Measurements from ENCODE around the gene FSHB. TPM values are rescaled to one million over a fixed set of nuclear protein-coding genes. Genes with fewer than 3 reads are reported as not detected.

Gene FSHB
- total RNA-seq, 1 experiment from 2014 or later = not detected

DNA sequence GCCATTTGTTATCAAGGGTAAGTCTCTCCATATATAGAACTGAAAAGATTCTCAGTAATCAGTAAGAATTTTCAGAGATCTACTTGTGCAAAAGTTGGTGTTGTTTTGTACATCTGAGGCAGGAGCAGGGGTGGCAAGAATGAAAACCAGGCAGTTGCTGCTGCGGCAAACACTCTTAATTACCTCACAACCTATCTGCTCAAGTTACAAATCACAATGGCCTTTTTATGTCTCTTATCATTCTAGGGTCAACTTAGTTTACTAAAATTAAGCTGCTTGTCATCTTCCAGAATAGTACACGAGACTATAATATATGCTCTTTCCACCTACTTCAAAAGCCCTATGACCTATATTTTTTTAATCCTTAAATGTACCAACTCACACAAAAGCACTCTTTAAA is 14.3 kb upstream of the FSHB start (continued):
- TF ChIP-seq, protein P1, sequence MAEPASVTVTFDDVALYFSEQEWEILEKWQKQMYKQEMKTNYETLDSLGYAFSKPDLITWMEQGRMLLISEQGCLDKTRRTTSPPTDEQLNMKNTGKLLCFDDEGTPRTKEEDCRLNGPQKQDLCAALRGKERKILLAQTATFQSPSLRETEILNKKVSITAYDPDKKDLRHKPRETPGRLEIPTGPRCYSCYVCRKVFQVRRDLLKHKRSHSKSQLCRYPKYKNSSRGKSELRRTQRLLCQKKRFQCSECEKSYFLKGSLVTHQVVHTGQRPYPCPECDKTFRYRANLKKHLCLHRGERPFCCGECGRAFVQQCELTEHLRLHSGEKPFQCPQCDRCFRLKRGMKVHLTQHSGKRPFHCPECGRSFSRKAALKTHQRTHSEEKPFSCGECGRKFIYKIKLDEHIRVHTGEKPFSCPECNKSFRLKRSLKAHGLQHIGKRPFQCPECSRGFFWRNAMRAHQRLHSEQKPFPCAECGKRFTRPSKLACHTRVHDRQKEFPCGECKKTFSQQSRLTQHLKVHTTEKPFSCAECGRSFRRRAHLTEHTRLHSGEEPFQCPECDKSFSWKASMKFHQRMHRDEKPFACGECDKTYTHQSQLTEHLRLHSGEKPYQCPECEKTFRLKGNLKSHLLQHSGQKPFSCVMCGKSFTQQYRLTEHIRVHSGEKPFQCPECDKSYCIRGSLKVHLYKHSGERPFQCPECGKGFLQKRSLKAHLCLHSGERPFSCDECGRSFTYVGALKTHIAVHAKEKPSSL (CRISPR knock-in tag; conservative IDR thresholded peaks at IDR 0.05) = no peak
- TF ChIP-seq FOXK1 (CRISPR knock-in tag; IDR thresholded peaks at IDR 0.05) = no peak
- no peak for TF ChIP-seq KAT7 (CRISPR knock-in tag; IDR thresholded peaks at IDR 0.05; ENCODE audit: borderline replicate concordance)
- TF ChIP-seq ZNF138 (CRISPR knock-in tag; conservative IDR thresholded peaks at IDR 0.05) = no peak
- no peak for TF ChIP-seq TEAD4 (CRISPR knock-in tag; IDR thresholded peaks at IDR 0.05)

DNA sequence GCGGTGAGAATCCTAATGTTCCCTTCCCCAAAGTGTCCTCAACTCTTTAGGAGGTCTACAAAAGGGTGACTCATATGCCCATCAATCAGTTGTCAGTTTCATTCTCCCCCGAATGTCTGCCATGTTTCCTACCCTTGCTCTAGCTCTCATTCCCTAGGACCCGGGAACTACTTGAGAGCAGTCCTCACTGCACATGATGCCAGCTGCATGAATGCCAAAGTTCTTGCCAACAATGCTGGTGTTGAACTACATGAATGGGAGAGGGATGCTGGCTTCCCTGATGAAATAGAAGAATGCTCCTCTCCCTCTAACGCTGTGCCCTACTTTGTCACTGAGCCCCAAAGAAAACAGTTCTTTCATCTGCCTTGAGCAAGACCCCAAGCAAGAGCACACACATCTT is 12.5 kb upstream of the FSHB start:
- Mint-ChIP-seq H3K4me1 (no peaks in the 10 kb centered on the region), H3K36me3 (no peaks in the 10 kb centered on the region), H3K27ac (no peak overlapping the region), H3K4me3 (no peak overlapping the region), H3K9me3 (0 out of 2 replicates have a peak, but pooled peaks cover 4% of the 10 kb centered on the region), H3K27me3 (ENCODE audit: low read depth) (peaks cover 2% of the 10 kb centered on the region; the same call in 1 of the 2 replicates)
- CTCF ChIA-PET = interaction anchor here (0.8 to 1.1 kb wide), 2 partner anchors 22 to 90 kb away, joined by 3 to 5 read pairs; no protein-coding TSS in a partner anchor
- ATAC-seq = no peak
- no peak for DNase-seq (ENCODE audit: low spot score)
- POLR2A ChIA-PET = no interaction called here
- TF ChIP-seq CREB1 (CRISPR knock-in tag; IDR thresholded peaks at IDR 0.05) (no peak), ZNF263 (CRISPR knock-in tag; IDR thresholded peaks at IDR 0.05; ENCODE audit: low read depth) (no peak), RELA (CRISPR knock-in tag; IDR thresholded peaks at IDR 0.05; ENCODE audit: borderline replicate concordance) (no peak), CREM (CRISPR knock-in tag; IDR thresholded peaks at IDR 0.05) (no peak), ELF4 (CRISPR knock-in tag; IDR thresholded peaks at IDR 0.05; ENCODE audit: low read depth) (no peak), FOXK1 (CRISPR knock-in tag; IDR thresholded peaks at IDR 0.05) (no peak), ESRRA (CRISPR knock-in tag; IDR thresholded peaks at IDR 0.05; ENCODE audit: borderline replicate concordance) (no peak), JAZF1 (CRISPR knock-in tag; IDR thresholded peaks at IDR 0.05) (no peak), TEAD1 (CRISPR knock-in tag; IDR thresholded peaks at IDR 0.05) (no peak), ZNF317 (CRISPR knock-in tag; IDR thresholded peaks at IDR 0.05; ENCODE audit: borderline replicate concordance, low read depth) (no peak), TEAD4 (CRISPR knock-in tag; IDR thresholded peaks at IDR 0.05) (no peak), RORB (CRISPR knock-in tag; IDR thresholded peaks at IDR 0.05) (no peak), ETV6 (CRISPR knock-in tag; IDR thresholded peaks at IDR 0.05) (no peak)
- TF ChIP-seq, protein P2, sequence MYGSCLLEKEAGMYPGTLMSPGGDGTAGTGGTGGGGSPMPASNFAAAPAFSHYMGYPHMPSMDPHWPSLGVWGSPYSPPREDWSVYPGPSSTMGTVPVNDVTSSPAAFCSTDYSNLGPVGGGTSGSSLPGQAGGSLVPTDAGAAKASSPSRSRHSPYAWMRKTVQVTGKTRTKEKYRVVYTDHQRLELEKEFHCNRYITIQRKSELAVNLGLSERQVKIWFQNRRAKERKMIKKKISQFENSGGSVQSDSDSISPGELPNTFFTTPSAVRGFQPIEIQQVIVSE (CRISPR knock-in tag; IDR thresholded peaks at IDR 0.05; ENCODE audit: borderline replicate concordance) = no peak
- TF ChIP-seq, protein P3, sequence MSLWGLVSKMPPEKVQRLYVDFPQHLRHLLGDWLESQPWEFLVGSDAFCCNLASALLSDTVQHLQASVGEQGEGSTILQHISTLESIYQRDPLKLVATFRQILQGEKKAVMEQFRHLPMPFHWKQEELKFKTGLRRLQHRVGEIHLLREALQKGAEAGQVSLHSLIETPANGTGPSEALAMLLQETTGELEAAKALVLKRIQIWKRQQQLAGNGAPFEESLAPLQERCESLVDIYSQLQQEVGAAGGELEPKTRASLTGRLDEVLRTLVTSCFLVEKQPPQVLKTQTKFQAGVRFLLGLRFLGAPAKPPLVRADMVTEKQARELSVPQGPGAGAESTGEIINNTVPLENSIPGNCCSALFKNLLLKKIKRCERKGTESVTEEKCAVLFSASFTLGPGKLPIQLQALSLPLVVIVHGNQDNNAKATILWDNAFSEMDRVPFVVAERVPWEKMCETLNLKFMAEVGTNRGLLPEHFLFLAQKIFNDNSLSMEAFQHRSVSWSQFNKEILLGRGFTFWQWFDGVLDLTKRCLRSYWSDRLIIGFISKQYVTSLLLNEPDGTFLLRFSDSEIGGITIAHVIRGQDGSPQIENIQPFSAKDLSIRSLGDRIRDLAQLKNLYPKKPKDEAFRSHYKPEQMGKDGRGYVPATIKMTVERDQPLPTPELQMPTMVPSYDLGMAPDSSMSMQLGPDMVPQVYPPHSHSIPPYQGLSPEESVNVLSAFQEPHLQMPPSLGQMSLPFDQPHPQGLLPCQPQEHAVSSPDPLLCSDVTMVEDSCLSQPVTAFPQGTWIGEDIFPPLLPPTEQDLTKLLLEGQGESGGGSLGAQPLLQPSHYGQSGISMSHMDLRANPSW (CRISPR knock-in tag; conservative IDR thresholded peaks at IDR 0.05; ENCODE audit: low read depth) = no peak
- TF ChIP-seq, protein P4, sequence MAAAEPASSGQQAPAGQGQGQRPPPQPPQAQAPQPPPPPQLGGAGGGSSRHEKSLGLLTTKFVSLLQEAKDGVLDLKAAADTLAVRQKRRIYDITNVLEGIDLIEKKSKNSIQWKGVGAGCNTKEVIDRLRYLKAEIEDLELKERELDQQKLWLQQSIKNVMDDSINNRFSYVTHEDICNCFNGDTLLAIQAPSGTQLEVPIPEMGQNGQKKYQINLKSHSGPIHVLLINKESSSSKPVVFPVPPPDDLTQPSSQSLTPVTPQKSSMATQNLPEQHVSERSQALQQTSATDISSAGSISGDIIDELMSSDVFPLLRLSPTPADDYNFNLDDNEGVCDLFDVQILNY (CRISPR knock-in tag; IDR thresholded peaks at IDR 0.05) = no peak
- TF ChIP-seq, protein P5, sequence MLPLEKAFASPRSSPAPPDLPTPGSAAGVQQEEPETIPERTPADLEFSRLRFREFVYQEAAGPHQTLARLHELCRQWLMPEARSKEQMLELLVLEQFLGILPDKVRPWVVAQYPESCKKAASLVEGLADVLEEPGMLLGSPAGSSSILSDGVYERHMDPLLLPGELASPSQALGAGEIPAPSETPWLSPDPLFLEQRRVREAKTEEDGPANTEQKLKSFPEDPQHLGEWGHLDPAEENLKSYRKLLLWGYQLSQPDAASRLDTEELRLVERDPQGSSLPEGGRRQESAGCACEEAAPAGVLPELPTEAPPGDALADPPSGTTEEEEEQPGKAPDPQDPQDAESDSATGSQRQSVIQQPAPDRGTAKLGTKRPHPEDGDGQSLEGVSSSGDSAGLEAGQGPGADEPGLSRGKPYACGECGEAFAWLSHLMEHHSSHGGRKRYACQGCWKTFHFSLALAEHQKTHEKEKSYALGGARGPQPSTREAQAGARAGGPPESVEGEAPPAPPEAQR (CRISPR knock-in tag; IDR thresholded peaks at IDR 0.05) = no peak
